T-helper 1 cell treated with Interleukin-12 subunit alpha and Interleukin-12 subunit beta and Interleukin-4 antibody, amounts not matched to agents 30 μg/mL and 1 μg/mL, for 36 hours (primary cell): ENCODE results near the gene RRAS2.

ENCODE experiments used
- H3K27ac Mint-ChIP-seq: one replicate; pipeline ENCODE4 v1.8.0; 2021; ENCODE audit warnings: mild to moderate bottlenecking, mixed read lengths
- H3K27me3 Mint-ChIP-seq: one replicate; pipeline ENCODE4 v1.8.0; 2021; ENCODE audit warnings: low read depth, mixed read lengths
- H3K36me3 Mint-ChIP-seq: one replicate; pipeline ENCODE4 v1.8.0; 2021; ENCODE audit warnings: low read depth, mixed read lengths
- H3K4me1 Mint-ChIP-seq: one replicate; pipeline ENCODE4 v1.8.0; 2021; ENCODE audit warnings: low read depth, mixed read lengths
- H3K4me3 Mint-ChIP-seq: one replicate; pipeline ENCODE4 v1.8.0; 2021; ENCODE audit warnings: mild to moderate bottlenecking, moderate library complexity, mixed read lengths
- H3K9me3 Mint-ChIP-seq: one replicate; pipeline ENCODE4 v1.8.0; 2021; ENCODE audit warnings: mixed read lengths

RRAS2 gene

GRCh38 chr11:14315130-14315529, 43.9 kb downstream of the RRAS2 start:
- H3K4me3 Mint-ChIP-seq, result no peak overlapping the region
- no peaks in the 10 kb centered on the region for H3K9me3 Mint-ChIP-seq
- no peak overlapping the region for H3K27ac Mint-ChIP-seq
- H3K36me3 Mint-ChIP-seq, result peaks cover 3% of the 10 kb centered on the region
- no peaks in the 10 kb centered on the region for H3K27me3 Mint-ChIP-seq
- peaks cover 48% of the 10 kb centered on the region for H3K4me1 Mint-ChIP-seq

- H3K4me3 Mint-ChIP-seq, result no peak overlapping the region
- peaks cover 41% of the 10 kb centered on the region for H3K4me1 Mint-ChIP-seq
- H3K9me3 Mint-ChIP-seq, result no peaks in the 10 kb centered on the region
- peaks cover 3% of the 10 kb centered on the region for H3K36me3 Mint-ChIP-seq
- no peaks in the 10 kb centered on the region for H3K27me3 Mint-ChIP-seq
- no peak overlapping the region for H3K27ac Mint-ChIP-seq
These were observed 44.9 kb downstream of the RRAS2 start for GRCh38 chr11:14314127-14314526.

GRCh38 chr11:14312736-14313438, 46.1 kb downstream of the RRAS2 start:
- no peak overlapping the region for H3K27ac Mint-ChIP-seq
- peaks cover 3% of the 10 kb centered on the region for H3K36me3 Mint-ChIP-seq
- no peak overlapping the region for H3K4me3 Mint-ChIP-seq
- no peaks in the 10 kb centered on the region for H3K9me3 Mint-ChIP-seq
- H3K27me3 Mint-ChIP-seq, result no peaks in the 10 kb centered on the region
- peaks cover 32% of the 10 kb centered on the region for H3K4me1 Mint-ChIP-seq

- Mint-ChIP-seq H3K9me3 (no peaks in the 10 kb centered on the region), H3K4me1 (peaks cover 29% of the 10 kb centered on the region), H3K27me3 (no peaks in the 10 kb centered on the region), H3K4me3 (no peak overlapping the region), H3K36me3 (no peaks in the 10 kb centered on the region), H3K27ac (no peak overlapping the region)
These were observed 48.3 kb downstream of the RRAS2 start for GRCh38 chr11:14310679-14311078.

GRCh38 chr11:14309425-14310192, 49.4 kb downstream of the RRAS2 start:
- H3K36me3 Mint-ChIP-seq, result no peaks in the 10 kb centered on the region
- H3K4me3 Mint-ChIP-seq, result no peak overlapping the region
- H3K4me1 Mint-ChIP-seq, result peaks cover 26% of the 10 kb centered on the region
- no peaks in the 10 kb centered on the region for H3K27me3 Mint-ChIP-seq
- H3K9me3 Mint-ChIP-seq, result no peaks in the 10 kb centered on the region
- H3K27ac Mint-ChIP-seq, result no peak overlapping the region

GRCh38 chr11:14308897-14309387, 50.0 kb downstream of the RRAS2 start:
- Mint-ChIP-seq H3K4me1 (peaks cover 23% of the 10 kb centered on the region), H3K36me3 (no peaks in the 10 kb centered on the region), H3K27me3 (no peaks in the 10 kb centered on the region), H3K27ac (no peak overlapping the region), H3K4me3 (no peak overlapping the region), H3K9me3 (no peaks in the 10 kb centered on the region)

GRCh38 chr11:14308114-14308896, 50.7 kb downstream of the RRAS2 start:
- no peaks in the 10 kb centered on the region for H3K36me3 Mint-ChIP-seq

GRCh38 chr11:14306481-14306880, 52.5 kb downstream of the RRAS2 start:
- H3K9me3 Mint-ChIP-seq, result no peaks in the 10 kb centered on the region
- H3K36me3 Mint-ChIP-seq, result no peaks in the 10 kb centered on the region
- no peaks in the 10 kb centered on the region for H3K27me3 Mint-ChIP-seq
- peaks cover 7% of the 10 kb centered on the region for H3K4me1 Mint-ChIP-seq
- no peak overlapping the region for H3K27ac Mint-ChIP-seq
- no peak overlapping the region for H3K4me3 Mint-ChIP-seq

More at GRCh38 chr11:14308114-14308896, 50.7 kb downstream of the RRAS2 start:
- H3K27ac Mint-ChIP-seq, result no peak overlapping the region
- no peaks in the 10 kb centered on the region for H3K27me3 Mint-ChIP-seq
- no peaks in the 10 kb centered on the region for H3K9me3 Mint-ChIP-seq
- H3K4me1 Mint-ChIP-seq, result peaks cover 20% of the 10 kb centered on the region
- H3K4me3 Mint-ChIP-seq, result no peak overlapping the region

GRCh38 chr11:14305649-14306048, 53.3 kb downstream of the RRAS2 start:
- Mint-ChIP-seq H3K4me3 (no peak overlapping the region), H3K9me3 (no peaks in the 10 kb centered on the region), H3K27me3 (no peaks in the 10 kb centered on the region), H3K36me3 (no peaks in the 10 kb centered on the region), H3K27ac (no peak overlapping the region), H3K4me1 (peaks cover 7% of the 10 kb centered on the region)

- Mint-ChIP-seq H3K4me3 (no peak overlapping the region), H3K9me3 (no peaks in the 10 kb centered on the region), H3K27ac (no peak overlapping the region), H3K36me3 (no peaks in the 10 kb centered on the region), H3K4me1 (peaks cover 7% of the 10 kb centered on the region), H3K27me3 (no peaks in the 10 kb centered on the region)
These were observed 54.4 kb downstream of the RRAS2 start for GRCh38 chr11:14304601-14305000.

GRCh38 chr11:14300661-14301304, 58.2 kb downstream of the RRAS2 start:
- H3K27ac Mint-ChIP-seq, result no peak overlapping the region
- no peaks in the 10 kb centered on the region for H3K27me3 Mint-ChIP-seq
- H3K36me3 Mint-ChIP-seq, result peaks cover 5% of the 10 kb centered on the region
- H3K4me3 Mint-ChIP-seq, result no peak overlapping the region
- no peaks in the 10 kb centered on the region for H3K9me3 Mint-ChIP-seq
- peaks cover 9% of the 10 kb centered on the region for H3K4me1 Mint-ChIP-seq

- Mint-ChIP-seq H3K4me1 (peaks cover 8% of the 10 kb centered on the region), H3K27me3 (no peaks in the 10 kb centered on the region), H3K27ac (no peak overlapping the region), H3K36me3 (peaks cover 9% of the 10 kb centered on the region), H3K4me3 (no peak overlapping the region), H3K9me3 (no peaks in the 10 kb centered on the region)
These were observed 59.1 kb downstream of the RRAS2 start for GRCh38 chr11:14299921-14300320.

- Mint-ChIP-seq H3K4me3 (no peak overlapping the region), H3K36me3 (peaks cover 50% of the 10 kb centered on the region), H3K9me3 (no peaks in the 10 kb centered on the region), H3K4me1 (peaks cover 29% of the 10 kb centered on the region), H3K27me3 (no peaks in the 10 kb centered on the region), H3K27ac (no peak overlapping the region)
These were observed 68.6 kb downstream of the RRAS2 start for GRCh38 chr11:14290422-14290821.
